Right ventricle myocardium inferior (tissue), 1 donor: ENCODE data around the gene ABTB2. TPM values are rescaled to one million over a fixed set of nuclear protein-coding genes. Genes with fewer than 3 reads are reported as not detected.

Source experiments
- ATAC-seq: fragments of 200-7000 bp; cut with Tn5 transposase; one replicate; pipeline ENCODE4 v1.9.1; 2020; ENCODE audit warnings: mild to moderate bottlenecking, moderate library complexity
- DNase-seq: peaks from one replicate; pipeline ENCODE4 v3.0.0; 2021; ENCODE audit errors: missing footprints
- intact Hi-C: fragments of 100-400 bp; cut with DNase I; formaldehyde crosslinking; loops from one replicate; pipeline ENCODE4 v1.11.0; 2022
- total RNA-seq: library from RNA; stranded (reverse); fragmentation: NEBNext Ultra II Directional; extraction: Animal tissue kit (Norgen Biotek cat#: 25700); gene quantifications from one replicate; pipeline ENCODE4 v1.2.1, GENCODE V29; 2021
- donor health status: DM: no; HTN: yes; CAD: no; lungs with severe emphysema.

Gene ABTB2
- total RNA-seq, 1 donor from 2014 or later = 14.3 TPM

DNA sequence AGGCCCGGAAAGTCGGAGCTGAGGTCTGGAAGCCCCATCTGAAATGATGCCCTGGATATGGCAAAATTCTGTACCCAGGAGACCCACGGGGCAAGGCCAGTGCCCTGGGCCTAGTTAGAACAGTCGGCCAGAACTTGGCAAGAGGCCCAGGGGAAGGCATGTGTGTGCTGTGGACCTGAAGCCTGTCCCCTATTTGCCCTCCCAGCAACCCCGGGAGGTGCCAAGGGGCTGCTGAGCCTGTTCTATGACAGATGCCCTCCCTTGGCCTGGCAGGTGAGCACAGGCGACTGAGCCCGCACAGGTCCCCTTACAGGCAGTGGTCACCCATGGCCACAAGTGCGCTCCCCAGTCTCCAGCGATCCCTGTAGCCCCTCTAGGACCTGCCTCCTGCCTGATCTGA is 200.6 kb downstream of the ABTB2 start:
- DNase-seq = no peak
- intact Hi-C loops = no loop called here
- ATAC-seq = peak; percentile 36

DNA sequence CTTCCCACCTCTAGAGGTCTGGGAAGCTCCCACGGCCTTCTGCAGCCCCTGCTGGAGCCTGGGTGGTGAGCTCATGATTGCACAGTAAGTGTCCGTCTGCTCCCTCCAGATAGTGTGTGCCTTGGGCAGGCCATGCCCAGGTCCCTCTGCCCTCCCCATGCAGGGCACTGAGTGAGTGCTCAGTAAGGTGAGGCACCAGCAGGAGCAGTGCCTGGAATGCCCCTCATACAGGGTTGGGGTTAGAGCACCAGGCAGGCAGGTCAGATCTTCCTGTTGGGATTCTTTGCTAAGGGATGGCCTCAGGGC is 202.1 kb downstream of the ABTB2 start:
- ATAC-seq = no peak
- intact Hi-C loops = no loop called here
- DNase-seq = no peak

DNA sequence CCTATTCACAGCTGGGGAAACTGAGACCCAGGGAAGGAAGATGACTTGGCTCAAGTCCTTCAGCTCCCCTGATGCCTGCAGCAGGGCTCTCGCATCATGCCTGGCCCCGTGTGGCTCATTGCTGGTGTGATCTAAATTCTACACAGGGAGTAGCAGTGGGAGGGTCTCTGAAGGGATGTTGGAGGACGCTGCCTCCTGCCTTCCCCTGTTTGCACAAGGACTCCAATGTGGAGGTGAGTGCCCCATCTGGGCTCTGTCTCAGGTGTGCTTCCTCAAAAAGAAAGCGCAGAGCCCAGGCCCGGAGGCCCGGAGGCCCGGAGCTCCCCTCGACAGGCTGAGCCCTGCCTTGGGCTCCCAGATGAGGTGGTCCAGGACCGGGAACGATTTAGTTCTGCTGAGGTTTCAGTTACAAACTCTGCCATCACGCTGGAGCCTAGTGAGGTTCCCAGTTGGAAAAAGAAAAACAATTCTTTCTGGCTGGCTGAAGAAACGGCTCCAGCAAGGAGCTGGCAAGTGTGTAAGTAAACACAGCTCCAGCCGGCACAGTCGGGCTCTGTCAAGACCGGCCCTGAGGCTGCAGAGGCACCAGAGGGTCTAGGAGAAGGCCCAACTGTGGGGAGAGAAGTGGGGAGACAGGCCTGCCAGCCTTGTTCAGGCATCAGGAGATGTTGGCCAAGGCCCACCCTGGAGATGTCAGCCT is 202.6 kb downstream of the ABTB2 start:
- ATAC-seq (no peak), DNase-seq (no peak)
- intact Hi-C loops = no loop called here

DNA sequence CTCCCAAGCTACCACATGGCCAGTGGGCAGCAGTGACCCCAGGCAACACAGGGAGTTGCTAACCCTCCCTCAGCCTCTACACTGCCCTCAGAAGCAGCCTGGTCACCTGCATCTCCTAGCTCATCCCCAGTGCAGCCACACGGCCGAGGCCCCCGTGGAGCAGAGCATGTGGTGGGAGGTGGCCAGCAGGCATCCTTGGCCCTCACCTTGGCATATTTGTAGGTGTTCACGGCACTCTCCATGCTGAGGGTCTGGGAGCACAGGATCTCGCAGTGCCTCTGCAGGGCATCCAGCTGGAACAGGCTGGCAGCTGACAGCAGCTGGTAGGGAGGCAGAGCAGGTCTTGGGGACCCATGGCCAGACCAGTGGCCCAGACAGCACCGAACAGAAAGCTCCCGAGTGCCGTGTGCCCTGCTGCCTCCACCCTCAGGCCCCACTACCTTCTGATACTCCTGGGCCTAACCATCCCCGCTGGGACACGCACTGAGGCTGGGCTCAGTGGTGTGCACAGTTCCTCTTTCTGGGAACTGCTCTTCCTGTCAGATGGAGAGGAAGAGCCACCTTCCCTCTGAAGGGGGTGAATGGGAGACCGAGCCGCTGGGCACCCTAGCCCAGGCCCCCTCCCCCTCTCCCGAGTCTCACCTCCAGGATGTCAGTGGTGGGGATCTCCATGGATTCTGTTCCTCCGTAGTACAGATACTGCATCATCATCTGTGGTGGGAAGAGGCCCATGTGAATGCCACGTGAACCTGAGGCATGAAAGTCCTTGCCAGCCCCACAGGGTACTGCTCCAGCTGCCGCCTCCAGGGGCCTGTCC is 203.5 kb downstream of the ABTB2 start:
- intact Hi-C loops = no loop called here
- ATAC-seq (no peak), DNase-seq (no peak)

DNA sequence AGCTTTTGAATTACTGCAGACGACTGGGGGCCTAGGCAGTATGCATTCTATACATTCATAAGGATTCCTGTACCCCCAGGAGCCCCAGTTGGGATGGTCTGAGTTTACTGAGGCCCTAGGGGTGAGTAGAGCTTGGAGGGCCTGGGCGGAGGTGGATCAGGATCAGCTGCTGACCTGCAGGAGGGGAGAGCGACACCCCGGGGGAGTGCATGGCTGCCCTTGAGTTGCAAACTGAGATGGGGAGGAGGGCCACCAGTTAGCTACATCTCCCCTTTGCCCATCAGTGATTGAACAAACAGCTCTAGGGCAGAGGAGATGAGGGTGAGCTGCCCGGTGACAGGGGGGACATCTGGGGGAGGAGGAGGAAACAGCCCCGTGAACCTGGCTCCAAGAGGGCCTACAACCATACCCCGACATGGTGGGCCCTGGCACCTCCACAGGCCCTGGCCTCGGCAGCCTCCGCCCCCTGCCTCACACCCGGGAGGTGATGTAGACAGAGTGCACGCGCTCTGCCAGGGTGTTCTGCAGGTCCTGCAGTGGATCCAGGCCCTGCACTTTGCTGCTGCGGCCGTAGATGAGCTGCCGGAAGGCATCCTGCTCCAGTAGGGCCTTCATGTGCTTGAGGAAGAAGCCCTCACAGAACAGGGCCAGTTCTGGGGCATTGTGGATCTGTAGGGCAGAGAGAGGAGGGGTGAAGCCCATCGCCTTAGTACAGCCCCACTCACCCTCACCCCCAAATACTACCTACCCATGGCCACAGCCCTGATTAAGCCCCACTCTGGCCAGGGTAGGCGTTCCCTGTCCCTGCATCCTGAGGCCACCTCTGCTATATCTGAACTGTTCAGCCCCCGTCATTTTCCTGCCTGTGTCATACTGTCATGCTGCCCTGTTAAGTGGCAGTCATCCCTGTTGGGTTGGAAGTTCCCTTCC is 205.6 kb downstream of the ABTB2 start:
- no peak for DNase-seq
- intact Hi-C loops = no loop called here
- ATAC-seq = no peak

DNA sequence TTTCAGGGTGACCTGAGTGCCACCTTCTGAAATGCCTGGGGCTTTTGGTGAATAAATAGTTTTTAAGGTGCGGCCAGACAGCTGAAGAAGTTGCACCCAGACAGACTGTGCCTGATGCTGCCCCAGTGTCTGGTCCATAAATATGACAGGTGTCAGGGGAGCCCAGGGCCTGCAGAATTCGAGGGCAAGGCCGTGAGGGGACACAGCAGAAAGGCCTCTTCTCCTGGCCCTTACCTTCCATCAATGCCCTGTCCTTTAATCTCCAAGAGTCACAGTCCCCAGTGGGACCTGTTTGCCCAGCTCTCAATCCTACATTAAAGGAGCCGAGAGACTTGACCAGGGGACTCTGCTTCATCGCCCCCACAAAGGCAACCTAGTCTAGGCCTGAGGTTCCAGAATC is 206.6 kb downstream of the ABTB2 start:
- DNase-seq = no peak
- no peak for ATAC-seq
- intact Hi-C loops = no loop called here

DNA sequence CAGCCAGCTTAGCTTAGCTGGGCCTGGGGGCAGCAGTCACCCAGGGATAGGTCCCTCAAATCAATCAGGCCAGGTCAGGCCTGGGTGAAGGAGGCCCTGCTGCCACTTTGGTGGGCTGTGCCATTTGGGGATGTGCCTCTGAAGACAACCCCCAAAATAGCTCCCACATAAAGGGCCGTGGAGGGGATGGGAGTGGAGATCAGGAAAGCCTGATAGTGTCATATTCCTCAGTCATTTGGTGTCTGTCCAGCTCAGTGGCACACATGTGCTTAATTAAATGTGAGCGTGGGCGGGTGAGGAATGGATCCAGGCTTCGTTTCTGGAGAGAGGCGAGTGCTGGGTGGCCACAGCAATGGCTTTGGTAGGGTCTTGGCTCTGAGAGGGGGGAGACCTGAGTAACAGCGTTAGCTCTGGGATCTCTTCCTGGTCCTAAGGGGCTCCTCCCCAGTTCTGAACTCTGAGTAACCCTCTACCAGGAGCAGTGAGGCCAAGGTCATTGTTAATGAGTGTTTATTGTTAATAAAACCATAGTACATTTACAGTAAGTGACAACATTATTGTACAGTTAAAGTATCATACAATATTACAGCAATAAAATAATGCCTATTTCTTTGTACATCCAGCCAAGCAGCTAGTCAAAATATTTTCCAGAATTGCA is 207.2 kb downstream of the ABTB2 start:
- intact Hi-C loops = no loop called here
- ATAC-seq (no peak), DNase-seq (no peak)

DNA sequence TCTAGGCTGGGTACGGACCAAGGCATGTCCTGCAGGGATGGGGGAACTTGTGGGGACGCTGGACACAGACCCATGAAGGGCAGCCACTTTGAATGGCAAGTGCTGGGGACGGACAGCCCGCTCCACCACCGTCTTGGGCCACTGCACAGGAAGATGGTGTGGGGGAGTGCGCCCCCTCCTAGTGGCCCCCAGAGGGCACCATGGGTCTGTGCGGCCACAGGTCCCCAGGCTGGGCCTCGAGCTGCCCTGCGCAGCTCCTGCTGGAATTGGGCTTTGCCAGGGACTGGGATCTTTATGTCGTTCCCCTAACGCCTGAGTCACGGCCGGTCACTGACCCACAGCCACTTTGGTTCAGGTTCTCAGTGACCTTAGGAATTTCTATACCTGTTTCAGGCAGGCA is 208.0 kb downstream of the ABTB2 start:
- DNase-seq (no peak), ATAC-seq (peak; percentile 32)
- intact Hi-C loops = no loop called here

DNA sequence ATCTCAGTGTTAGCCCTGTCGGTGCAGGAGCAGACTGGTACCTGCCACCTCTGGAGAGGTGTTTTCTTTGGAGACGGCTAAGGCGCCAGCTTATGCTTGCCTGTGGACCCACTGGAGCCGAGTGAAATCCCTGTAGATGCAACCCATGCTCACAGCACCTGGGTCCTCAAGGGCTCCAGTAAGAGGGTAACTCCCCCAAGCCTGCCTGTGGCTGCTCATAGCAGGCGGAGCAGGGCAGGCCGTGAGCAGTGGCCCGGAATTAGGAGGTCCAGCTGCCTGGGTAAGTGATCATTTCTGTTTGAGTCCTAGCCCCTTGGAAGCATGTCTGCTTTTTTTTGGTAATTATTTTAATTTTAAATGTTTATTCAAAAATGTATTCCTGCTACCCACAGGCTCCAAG is 208.5 kb downstream of the ABTB2 start:
- intact Hi-C loops = no loop called here
- ATAC-seq (no peak), DNase-seq (no peak)

DNA sequence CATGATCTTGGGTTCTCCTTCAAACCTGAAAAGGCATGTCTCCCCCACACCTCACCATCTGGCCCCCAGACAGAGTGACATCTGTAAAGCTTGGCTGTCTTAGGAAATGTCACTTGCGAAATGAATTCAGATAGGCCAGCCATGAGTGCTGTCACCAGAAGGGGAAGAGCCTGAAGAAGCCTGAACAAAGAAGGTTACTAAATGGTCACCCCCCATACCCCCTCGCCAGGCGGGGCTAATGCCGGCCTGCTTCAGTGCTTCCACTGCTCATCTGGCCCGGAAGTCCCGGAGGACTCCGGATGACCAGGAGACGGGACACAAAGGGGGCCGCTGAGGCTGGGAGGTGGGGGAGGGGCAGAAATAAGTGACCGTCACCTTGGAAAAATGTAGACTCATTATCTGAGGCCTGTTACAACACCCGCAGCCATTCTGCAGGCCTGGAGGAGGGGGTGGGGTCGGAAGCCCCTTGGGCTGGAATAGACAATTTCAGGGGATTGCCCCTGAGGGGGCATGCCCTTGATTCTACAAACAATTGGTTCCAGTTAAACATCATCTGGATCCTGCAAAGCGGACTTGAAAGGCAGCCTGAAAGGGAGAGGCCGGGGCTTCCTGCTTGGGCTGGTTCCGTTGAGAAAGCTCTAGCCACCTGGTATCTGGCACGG is 209.2 kb downstream of the ABTB2 start:
- no peak for ATAC-seq
- intact Hi-C loops = no loop called here
- DNase-seq = no peak

DNA sequence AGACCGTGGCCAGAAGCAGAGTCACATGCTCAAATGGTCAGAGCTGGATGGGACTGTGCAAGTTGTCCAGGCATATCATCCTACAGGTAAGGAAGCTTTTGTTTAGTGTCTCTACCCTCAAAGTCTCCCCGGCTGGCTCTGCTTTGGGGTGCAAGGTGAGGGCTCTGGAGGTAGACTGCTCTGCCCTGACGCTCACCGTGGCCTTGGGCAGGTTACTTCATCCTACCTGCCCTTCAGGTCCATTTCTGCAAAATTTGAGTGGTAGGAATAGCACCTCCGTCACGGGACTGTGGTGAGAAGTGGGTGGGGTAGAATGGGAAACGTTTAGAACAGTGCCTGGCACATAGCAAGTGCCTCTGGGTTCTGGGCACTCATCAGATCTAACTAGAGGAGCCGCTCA is 210.2 kb downstream of the ABTB2 start:
- intact Hi-C loops = no loop called here
- DNase-seq (no peak), ATAC-seq (no peak)

DNA sequence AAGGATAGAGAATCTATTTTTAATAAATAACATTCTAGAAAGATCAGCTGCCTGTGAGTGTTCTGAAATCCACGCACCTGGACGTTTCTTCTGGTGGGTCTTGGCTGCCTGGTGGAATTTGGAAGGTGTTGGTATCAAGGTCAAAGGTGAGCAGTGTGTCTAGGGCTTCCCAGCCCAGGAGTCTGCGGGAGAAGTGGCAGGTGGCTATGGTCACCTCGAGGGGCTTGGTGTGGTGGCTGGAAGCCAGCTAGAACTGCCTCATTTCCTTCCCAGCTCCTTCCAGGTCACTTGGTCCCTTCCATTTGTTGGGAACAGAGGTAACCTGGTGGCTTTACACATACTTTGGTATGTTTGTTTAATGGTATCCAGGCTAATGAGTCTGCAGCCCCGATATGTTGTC is 210.9 kb downstream of the ABTB2 start:
- ATAC-seq = no peak
- intact Hi-C loops = no loop called here
- DNase-seq = no peak

DNA sequence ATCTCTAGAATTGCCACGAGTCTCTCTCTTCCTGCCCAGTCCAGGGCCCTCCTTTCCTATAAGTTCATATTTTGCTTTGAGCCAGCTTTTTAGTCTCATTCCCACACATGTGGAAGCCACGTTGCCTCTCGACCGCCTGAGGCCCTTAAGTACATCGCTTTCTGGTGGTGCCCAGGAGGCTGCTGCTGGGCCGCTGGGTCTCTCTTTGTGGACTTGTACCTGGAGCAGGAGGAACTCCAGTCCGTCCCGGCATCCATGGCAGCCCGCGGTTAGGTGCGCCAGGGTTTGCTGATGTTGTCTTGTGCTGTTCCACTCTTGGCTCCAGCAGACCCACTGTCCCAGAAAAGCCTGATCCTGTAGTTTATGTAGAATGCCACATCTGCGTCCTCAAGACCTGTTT is 211.4 kb downstream of the ABTB2 start:
- no peak for DNase-seq
- ATAC-seq = no peak
- intact Hi-C loops = no loop called here

DNA sequence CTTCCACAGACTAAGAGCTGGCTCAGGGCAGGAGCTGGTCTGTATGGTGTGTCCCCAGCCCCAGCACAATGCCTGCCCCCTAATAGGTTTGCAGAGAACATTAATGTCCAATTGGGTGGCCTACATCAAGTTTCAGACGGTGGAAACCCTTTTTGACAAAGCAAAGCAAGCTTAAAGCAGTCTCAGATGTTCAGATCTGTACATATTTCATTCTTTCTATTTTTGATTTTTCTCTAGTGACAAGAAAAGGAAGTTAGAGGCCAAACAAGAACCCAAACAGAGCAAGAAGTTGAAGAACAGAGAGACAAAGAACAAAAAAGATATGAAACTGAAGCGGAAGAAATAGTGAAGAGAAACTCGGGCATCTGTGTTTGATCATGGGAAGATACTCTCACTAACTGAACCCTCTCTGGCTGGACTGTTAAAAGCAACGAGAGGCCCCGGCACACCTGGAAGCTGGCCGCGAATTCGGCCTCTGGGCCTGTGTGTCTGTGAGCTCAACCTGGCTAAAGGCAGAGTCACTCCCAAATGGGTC is 211.9 kb downstream of the ABTB2 start:
- no peak for DNase-seq
- intact Hi-C loops = no loop called here
- no peak for ATAC-seq

DNA sequence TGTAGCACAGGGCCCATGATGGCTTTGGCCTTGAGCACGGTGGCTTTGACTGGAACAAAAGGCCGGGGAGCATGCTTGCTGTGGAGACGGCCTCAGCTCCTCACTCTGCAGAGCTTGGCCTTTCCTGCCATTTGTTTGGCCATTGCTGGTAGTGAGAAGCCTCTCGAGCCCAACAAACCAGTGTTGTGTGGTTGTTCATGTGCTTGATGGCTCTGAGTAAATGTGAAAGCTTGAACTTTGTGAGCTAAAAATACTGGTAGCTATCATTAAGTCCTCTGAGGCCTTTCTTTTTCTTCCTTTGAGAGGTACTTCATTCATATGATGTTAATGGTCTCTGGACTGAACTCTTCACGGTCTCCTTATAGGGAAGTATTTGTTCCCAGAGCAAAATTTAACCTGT is 212.7 kb downstream of the ABTB2 start:
- DNase-seq (no peak), ATAC-seq (no peak)
- intact Hi-C loops = no loop called here

DNA sequence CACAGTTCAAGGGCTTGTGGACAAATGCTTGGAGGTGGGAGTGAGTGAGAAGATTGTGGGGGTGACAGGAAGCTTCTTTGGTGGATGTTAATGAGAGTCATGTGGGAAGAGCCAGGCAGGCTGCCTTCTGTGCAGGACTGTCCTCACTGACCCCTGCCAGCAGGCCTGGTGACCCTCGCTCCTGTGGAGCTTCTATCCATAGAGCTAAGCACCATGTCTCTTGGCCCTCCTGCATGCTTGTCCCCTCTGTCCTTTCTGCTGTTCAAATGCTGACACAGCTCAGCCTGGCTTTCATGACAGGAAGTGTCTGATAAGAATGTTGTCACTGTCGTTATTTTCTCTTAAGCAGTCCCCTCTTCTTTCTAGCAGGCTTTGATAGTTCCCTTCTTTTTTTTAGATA is 214.8 kb downstream of the ABTB2 start:
- peak; percentile 60 for ATAC-seq

DNA sequence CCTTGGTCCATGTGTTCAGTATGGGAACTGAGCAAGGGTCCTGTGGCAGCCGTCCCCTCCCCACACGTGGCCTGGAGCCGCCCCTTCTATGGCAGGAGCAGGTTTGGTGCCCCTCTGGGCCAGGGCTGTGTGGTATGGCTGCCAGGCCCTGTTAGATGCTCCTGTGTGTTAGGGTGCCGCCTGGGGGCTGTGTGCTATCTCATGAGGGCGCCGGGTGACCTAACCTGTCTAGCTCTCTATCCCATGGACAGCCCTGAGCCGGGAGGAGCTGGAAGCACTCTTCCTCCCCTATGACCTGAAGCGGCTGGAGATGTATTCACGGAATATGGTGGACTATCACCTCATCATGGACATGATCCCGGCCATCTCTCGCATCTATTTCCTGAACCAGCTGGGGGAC is 217.7 kb downstream of the ABTB2 start:
- ATAC-seq = no peak
- no peak for DNase-seq
- intact Hi-C loops = no loop called here

More for the DNA sequence above, 214.8 kb downstream of the ABTB2 start:
- DNase-seq = no peak
- intact Hi-C loops = no loop called here

DNA sequence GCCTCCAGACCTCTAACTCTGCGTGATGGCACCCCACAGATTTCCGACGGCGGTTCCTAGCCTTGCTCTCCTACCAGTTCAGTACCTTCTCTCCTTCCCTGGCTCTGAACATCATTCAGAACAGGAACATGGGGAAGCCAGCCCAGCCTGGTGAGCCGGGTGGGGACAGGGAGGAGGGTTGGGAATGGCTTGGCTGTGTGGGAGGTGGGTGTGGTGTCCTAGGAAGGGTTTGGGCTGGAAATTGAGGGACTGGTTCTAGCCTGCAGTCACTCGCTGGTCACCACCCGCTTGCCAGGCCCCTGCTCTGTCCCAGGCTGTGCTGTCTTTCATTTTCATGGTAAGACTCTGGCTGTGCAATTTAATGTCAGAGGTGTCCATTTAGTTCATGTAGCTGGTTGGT is 218.5 kb downstream of the ABTB2 start:
- intact Hi-C loops = no loop called here
- ATAC-seq (no peak), DNase-seq (no peak)
